ENCODE data around the gene SEC11C. TPM values are rescaled to one million over a fixed set of nuclear protein-coding genes. Genes with fewer than 3 reads are reported as not detected.

The SEC11C gene
- total RNA-seq, 2 donors from 2014 or later = 50.8 to 88.2 TPM

GRCh38 chr18:59101830-59102414 is 37.8 kb upstream of the SEC11C start:
- Histone ChIP-seq H3K9me3 (no peaks in the 10 kb centered on the region), H3K27ac (no peak overlapping the region), H3K4me1 (no peaks in the 10 kb centered on the region), H3K4me3 (no peak overlapping the region), H3K9ac (ENCODE audit: low read depth in 2 of 2, low read length in 2 of 2) (no peak overlapping the region), H3K27me3 (no peaks in the 10 kb centered on the region), H3K36me3 (no peaks in the 10 kb centered on the region)
- intact Hi-C loops (cut with DNase I) = no loop called here
- DNase-seq = no peak
- no peak for TF ChIP-seq CTCF (IDR thresholded peaks at IDR 0.05)

- no peak overlapping the region for H3K27ac ChIP-seq
- no peaks in the 10 kb centered on the region for H3K9me3 ChIP-seq
- no peaks in the 10 kb centered on the region for H3K27me3 ChIP-seq
- H3K4me3 ChIP-seq = no peak overlapping the region
- no peak for DNase-seq
- intact Hi-C loops (cut with DNase I) = no loop called here
- no peaks in the 10 kb centered on the region for H3K36me3 ChIP-seq
- H3K9ac ChIP-seq (ENCODE audit: low read depth in 2 of 2, low read length in 2 of 2) = no peak overlapping the region
- H3K4me1 ChIP-seq = no peaks in the 10 kb centered on the region
- no peak for TF ChIP-seq CTCF (IDR thresholded peaks at IDR 0.05)
Measured at GRCh38 chr18:59109375-59109774, 30.3 kb upstream of the SEC11C start.

- TF ChIP-seq CTCF (IDR thresholded peaks at IDR 0.05) = no peak
- no peaks in the 10 kb centered on the region for H3K9me3 ChIP-seq
- H3K4me3 ChIP-seq = no peak overlapping the region
- H3K9ac ChIP-seq (ENCODE audit: low read depth in 2 of 2, low read length in 2 of 2) = no peak overlapping the region
- H3K27me3 ChIP-seq = no peaks in the 10 kb centered on the region
- no peak overlapping the region for H3K27ac ChIP-seq
- intact Hi-C loops (cut with DNase I) = no loop called here
- no peaks in the 10 kb centered on the region for H3K36me3 ChIP-seq
- H3K4me1 ChIP-seq = no peaks in the 10 kb centered on the region
- DNase-seq = no peak
Measured at GRCh38 chr18:59114160-59114559, 25.5 kb upstream of the SEC11C start.

- Histone ChIP-seq H3K4me3 (no peak overlapping the region), H3K36me3 (no peaks in the 10 kb centered on the region), H3K27ac (no peak overlapping the region), H3K27me3 (no peaks in the 10 kb centered on the region), H3K4me1 (no peaks in the 10 kb centered on the region), H3K9me3 (no peaks in the 10 kb centered on the region), H3K9ac (ENCODE audit: low read depth in 2 of 2, low read length in 2 of 2) (no peak overlapping the region)
- DNase-seq = no peak
- no peak for TF ChIP-seq CTCF (IDR thresholded peaks at IDR 0.05)
- intact Hi-C loops (cut with DNase I) = no loop called here
Measured at GRCh38 chr18:59123588-59124369, 15.9 kb upstream of the SEC11C start.

GRCh38 chr18:59124370-59124704 is 15.3 kb upstream of the SEC11C start:
- H3K4me1 ChIP-seq = no peaks in the 10 kb centered on the region
- no peak for TF ChIP-seq CTCF (IDR thresholded peaks at IDR 0.05)
- intact Hi-C loops (cut with DNase I) = no loop called here
- no peaks in the 10 kb centered on the region for H3K36me3 ChIP-seq
- DNase-seq = no peak
- H3K4me3 ChIP-seq = no peak overlapping the region
- H3K27me3 ChIP-seq = no peaks in the 10 kb centered on the region
- H3K9ac ChIP-seq (ENCODE audit: low read depth in 2 of 2, low read length in 2 of 2) = no peak overlapping the region
- H3K9me3 ChIP-seq = no peaks in the 10 kb centered on the region
- no peak overlapping the region for H3K27ac ChIP-seq
